ENCODE measurements around the gene TJP2. TPM values are rescaled to one million over a fixed set of nuclear protein-coding genes. Genes with fewer than 3 reads are reported as not detected.

TJP2 gene
- total RNA-seq, 2 experiments from 2014 or later: 4.1 to 5.9 TPM

- no peaks in the 10 kb centered on the region for H3K27me3 Mint-ChIP-seq
- H3K4me3 Mint-ChIP-seq: no peak overlapping the region
- no peak for DNase-seq
- H3K4me1 Mint-ChIP-seq: no peaks in the 10 kb centered on the region
- H3K27ac Mint-ChIP-seq: no peak overlapping the region
- no peaks in the 10 kb centered on the region for H3K36me3 Mint-ChIP-seq
- H3K9me3 Mint-ChIP-seq: no peaks in the 10 kb centered on the region
These were observed 44.1 kb downstream of the TJP2 start for GRCh38 chr9:69218166-69218565.

GRCh38 chr9:69221036-69221435, 47.0 kb downstream of the TJP2 start:
- Mint-ChIP-seq H3K4me1 (no peaks in the 10 kb centered on the region), H3K27ac (no peak overlapping the region), H3K27me3 (no peaks in the 10 kb centered on the region), H3K9me3 (no peaks in the 10 kb centered on the region), H3K4me3 (no peak overlapping the region), H3K36me3 (peaks cover 3% of the 10 kb centered on the region)
- DNase-seq: no peak

GRCh38 chr9:69222970-69223369, 48.9 kb downstream of the TJP2 start:
- Mint-ChIP-seq H3K9me3 (no peaks in the 10 kb centered on the region), H3K4me3 (no peak overlapping the region), H3K27ac (no peak overlapping the region), H3K27me3 (no peaks in the 10 kb centered on the region), H3K36me3 (peaks cover 3% of the 10 kb centered on the region), H3K4me1 (no peaks in the 10 kb centered on the region)
- no peak for DNase-seq

- Mint-ChIP-seq H3K9me3 (no peaks in the 10 kb centered on the region), H3K4me3 (no peak overlapping the region), H3K27ac (no peak overlapping the region), H3K36me3 (peaks cover 3% of the 10 kb centered on the region), H3K27me3 (no peaks in the 10 kb centered on the region), H3K4me1 (no peaks in the 10 kb centered on the region)
- DNase-seq: no peak
These were observed 49.5 kb downstream of the TJP2 start for GRCh38 chr9:69223605-69224004.

- H3K27ac Mint-ChIP-seq: no peak overlapping the region
- no peaks in the 10 kb centered on the region for H3K9me3 Mint-ChIP-seq
- DNase-seq: no peak
- no peaks in the 10 kb centered on the region for H3K4me1 Mint-ChIP-seq
- H3K4me3 Mint-ChIP-seq: no peak overlapping the region
- no peaks in the 10 kb centered on the region for H3K27me3 Mint-ChIP-seq
- H3K36me3 Mint-ChIP-seq: peaks cover 3% of the 10 kb centered on the region
These were observed 55.3 kb downstream of the TJP2 start for GRCh38 chr9:69229367-69229766.

- Mint-ChIP-seq H3K9me3 (no peaks in the 10 kb centered on the region), H3K4me3 (no peak overlapping the region), H3K27me3 (no peaks in the 10 kb centered on the region), H3K36me3 (no peaks in the 10 kb centered on the region), H3K27ac (no peak overlapping the region), H3K4me1 (no peaks in the 10 kb centered on the region)
- no peak for DNase-seq
These were observed 58.1 kb downstream of the TJP2 start for GRCh38 chr9:69232135-69232534.

- no peak overlapping the region for H3K27ac Mint-ChIP-seq
- H3K4me1 Mint-ChIP-seq: peaks cover 2% of the 10 kb centered on the region
- H3K4me3 Mint-ChIP-seq: no peak overlapping the region
- H3K27me3 Mint-ChIP-seq: no peaks in the 10 kb centered on the region
- H3K36me3 Mint-ChIP-seq: no peaks in the 10 kb centered on the region
- DNase-seq: no peak
- H3K9me3 Mint-ChIP-seq: no peaks in the 10 kb centered on the region
These were observed 60.6 kb downstream of the TJP2 start for GRCh38 chr9:69234683-69235082.

- Mint-ChIP-seq H3K4me3 (no peak overlapping the region), H3K36me3 (no peaks in the 10 kb centered on the region), H3K27ac (no peak overlapping the region), H3K27me3 (no peaks in the 10 kb centered on the region), H3K9me3 (no peaks in the 10 kb centered on the region), H3K4me1 (peaks cover 2% of the 10 kb centered on the region)
- DNase-seq: no peak
These were observed 62.1 kb downstream of the TJP2 start for GRCh38 chr9:69236188-69236587.

- Mint-ChIP-seq H3K36me3 (no peaks in the 10 kb centered on the region), H3K4me3 (no peak overlapping the region), H3K9me3 (no peaks in the 10 kb centered on the region), H3K4me1 (peaks cover 2% of the 10 kb centered on the region), H3K27me3 (no peaks in the 10 kb centered on the region), H3K27ac (no peak overlapping the region)
- no peak for DNase-seq
These were observed 63.7 kb downstream of the TJP2 start for GRCh38 chr9:69237702-69238295.

- Mint-ChIP-seq H3K4me3 (no peak overlapping the region), H3K27me3 (no peaks in the 10 kb centered on the region), H3K36me3 (no peaks in the 10 kb centered on the region), H3K4me1 (no peaks in the 10 kb centered on the region), H3K9me3 (no peaks in the 10 kb centered on the region), H3K27ac (no peak overlapping the region)
- no peak for DNase-seq
These were observed 69.0 kb downstream of the TJP2 start for GRCh38 chr9:69243116-69243515.

- H3K4me1 Mint-ChIP-seq: no peaks in the 10 kb centered on the region
- no peaks in the 10 kb centered on the region for H3K9me3 Mint-ChIP-seq
- H3K4me3 Mint-ChIP-seq: no peak overlapping the region
- H3K36me3 Mint-ChIP-seq: no peaks in the 10 kb centered on the region
- no peaks in the 10 kb centered on the region for H3K27me3 Mint-ChIP-seq
- DNase-seq: no peak
- no peak overlapping the region for H3K27ac Mint-ChIP-seq
These were observed 72.6 kb downstream of the TJP2 start for GRCh38 chr9:69246629-69247028.

- no peaks in the 10 kb centered on the region for H3K9me3 Mint-ChIP-seq
These were observed 73.9 kb downstream of the TJP2 start for GRCh38 chr9:69248005-69248404.

GRCh38 chr9:69249337-69249736, 75.3 kb downstream of the TJP2 start:
- no peak for DNase-seq
- Mint-ChIP-seq H3K27ac (no peak overlapping the region), H3K4me1 (no peaks in the 10 kb centered on the region), H3K4me3 (no peak overlapping the region), H3K9me3 (no peaks in the 10 kb centered on the region), H3K27me3 (no peaks in the 10 kb centered on the region), H3K36me3 (no peaks in the 10 kb centered on the region)

More at GRCh38 chr9:69248005-69248404, 73.9 kb downstream of the TJP2 start:
- Mint-ChIP-seq H3K27me3 (no peaks in the 10 kb centered on the region), H3K4me1 (no peaks in the 10 kb centered on the region), H3K27ac (no peak overlapping the region), H3K36me3 (no peaks in the 10 kb centered on the region), H3K4me3 (no peak overlapping the region)
- no peak for DNase-seq

- Mint-ChIP-seq H3K4me3 (no peak overlapping the region), H3K4me1 (no peaks in the 10 kb centered on the region), H3K27me3 (no peaks in the 10 kb centered on the region), H3K9me3 (no peaks in the 10 kb centered on the region), H3K36me3 (no peaks in the 10 kb centered on the region), H3K27ac (no peak overlapping the region)
- no peak for DNase-seq
These were observed 76.6 kb downstream of the TJP2 start for GRCh38 chr9:69250681-69251080.

- Mint-ChIP-seq H3K27ac (no peak overlapping the region), H3K27me3 (no peaks in the 10 kb centered on the region), H3K9me3 (no peaks in the 10 kb centered on the region), H3K4me3 (no peak overlapping the region), H3K4me1 (no peaks in the 10 kb centered on the region), H3K36me3 (no peaks in the 10 kb centered on the region)
- no peak for DNase-seq
These were observed 78.4 kb downstream of the TJP2 start for GRCh38 chr9:69252436-69252835.

GRCh38 chr9:69253057-69253456, 79.0 kb downstream of the TJP2 start:
- Mint-ChIP-seq H3K27me3 (no peaks in the 10 kb centered on the region), H3K4me1 (no peaks in the 10 kb centered on the region), H3K9me3 (no peaks in the 10 kb centered on the region), H3K36me3 (no peaks in the 10 kb centered on the region), H3K27ac (no peak overlapping the region), H3K4me3 (no peak overlapping the region)
- no peak for DNase-seq

Measured in activated naive CD8-positive, alpha-beta T cell treated with anti-CD3 and anti-CD28 coated beads for 36 hours (primary cell).